HEK293 (cell line): ENCODE data around the gene GLT1D1.

Experiments
- CTCF ChIA-PET: fragments of 350-600 bp; formaldehyde crosslinking; extraction: SDS; loops from one replicate; lab custom pipeline; 2021; ENCODE audit warnings: antibody characterized with exemption; lab: Yijun Ruan, JAX
- POLR2A ChIA-PET: fragments of 300-600 bp; formaldehyde crosslinking; extraction: SDS; loops from one replicate; lab custom pipeline; 2020; ENCODE audit warnings: antibody characterized with exemption, inconsistent platforms; lab: Yijun Ruan, JAX
- H3K27ac ChIP-seq: fragments of 200-500 bp; sonication (Bioruptor generic); 2 replicates; pipeline ENCODE4 v1.5.1; 2014; ENCODE audit warnings: low read depth, low read length, control low read depth, inconsistent platforms; ENCODE audit errors: extremely low read depth
- H3K36me3 ChIP-seq, 2 experiments: fragments of 200-500 bp in 1 of 2; sonication (Bioruptor generic) in 1 of 2; 1 replicate in 1 of 2; 2 replicates in 1 of 2; pipeline ENCODE4 v1.5.1; 2014 to 2017; ENCODE audit warnings: inconsistent platforms in 2 of 2, low read length in 2 of 2; ENCODE audit not compliant: control insufficient read depth in 2 of 2, insufficient read depth in 1 of 2
- H3K4me1 ChIP-seq: fragments of 200-500 bp; sonication (Bioruptor generic); 2 replicates; pipeline ENCODE4 v1.5.1; 2014; ENCODE audit warnings: mild to moderate bottlenecking, low read length, inconsistent platforms; ENCODE audit not compliant: control insufficient read depth, insufficient read depth
- H3K4me3 ChIP-seq: 2 replicates; pipeline ENCODE4 v1.5.1; 2011; ENCODE audit warnings: low read depth, mild to moderate bottlenecking, control low read depth, low read length, moderate library complexity
- H3K9me3 ChIP-seq: fragments of 200-500 bp; sonication (Bioruptor generic); 2 replicates; pipeline ENCODE4 v1.5.1; 2014; ENCODE audit warnings: low read depth, low read length, inconsistent platforms; ENCODE audit not compliant: control insufficient read depth, insufficient read depth
- ATF2 ChIP-seq: fragments of 450-650 bp; formaldehyde crosslinking; IDR thresholded peaks from 2 replicates; pipeline ENCODE4 v1.5.1; 2016; ENCODE audit warnings: missing biosample characterization, missing genetic modification characterization, low read depth
- GLI4 ChIP-seq: fragments of 450-650 bp; formaldehyde crosslinking; IDR thresholded peaks from 2 replicates; pipeline ENCODE4 v1.5.1; 2016; ENCODE audit warnings: missing biosample characterization, missing genetic modification characterization
- KLF7 ChIP-seq: fragments of 450-650 bp; formaldehyde crosslinking; IDR thresholded peaks from 2 replicates; pipeline ENCODE4 v1.5.1; 2016; ENCODE audit warnings: missing biosample characterization, missing genetic modification characterization, borderline replicate concordance
- MZF1 ChIP-seq: fragments of 450-650 bp; formaldehyde crosslinking; IDR thresholded peaks from 2 replicates; pipeline ENCODE4 v1.5.1; 2017; ENCODE audit warnings: missing biosample characterization, missing genetic modification characterization, borderline replicate concordance
- TCF7L2 ChIP-seq: IDR thresholded peaks from 2 replicates; pipeline ENCODE4 v1.6.1; 2011; ENCODE audit warnings: low read depth, mild to moderate bottlenecking, inconsistent platforms, low read length, moderate library complexity, borderline replicate concordance
- ZBTB11 ChIP-seq: fragments of 450-650 bp; formaldehyde crosslinking; conservative IDR thresholded peaks from 2 replicates; pipeline ENCODE4 v1.5.1; 2016; ENCODE audit warnings: low read depth, missing biosample characterization, missing genetic modification characterization
- ZBTB49 ChIP-seq: fragments of 450-650 bp; formaldehyde crosslinking; IDR thresholded peaks from 2 replicates; pipeline ENCODE4 v1.5.1; 2016; ENCODE audit warnings: missing biosample characterization, missing genetic modification characterization, low read depth
- ZBTB6 ChIP-seq: fragments of 450-650 bp; formaldehyde crosslinking; IDR thresholded peaks from 2 replicates; pipeline ENCODE4 v1.5.1; 2017; ENCODE audit warnings: missing biosample characterization, missing genetic modification characterization
- ZBTB8A ChIP-seq: fragments of 450-650 bp; formaldehyde crosslinking; IDR thresholded peaks from 2 replicates; pipeline ENCODE4 v1.5.1; 2016; ENCODE audit warnings: missing biosample characterization, missing genetic modification characterization
- ZNF112 ChIP-seq: fragments of 450-650 bp; formaldehyde crosslinking; IDR thresholded peaks from 2 replicates; pipeline ENCODE4 v1.5.0; 2017; ENCODE audit warnings: missing biosample characterization, missing genetic modification characterization
- ZNF133 ChIP-seq: fragments of 450-650 bp; formaldehyde crosslinking; IDR thresholded peaks from 2 replicates; pipeline ENCODE4 v1.5.1; 2016; ENCODE audit warnings: missing biosample characterization, missing genetic modification characterization
- ZNF138 ChIP-seq: fragments of 450-650 bp; formaldehyde crosslinking; IDR thresholded peaks from 2 replicates; pipeline ENCODE4 v1.5.1; 2016; ENCODE audit warnings: missing biosample characterization, missing genetic modification characterization, borderline replicate concordance
- ZNF155 ChIP-seq: fragments of 450-650 bp; formaldehyde crosslinking; IDR thresholded peaks from 2 replicates; pipeline ENCODE4 v1.5.1; 2016; ENCODE audit warnings: missing biosample characterization, missing genetic modification characterization
- ZNF211 ChIP-seq: fragments of 450-650 bp; formaldehyde crosslinking; IDR thresholded peaks from 2 replicates; pipeline ENCODE4 v1.5.1; 2016; ENCODE audit warnings: low read depth, missing biosample characterization, missing genetic modification characterization
- ZNF223 ChIP-seq: fragments of 450-650 bp; formaldehyde crosslinking; IDR thresholded peaks from 2 replicates; pipeline ENCODE4 v1.5.1; 2016; ENCODE audit warnings: missing biosample characterization, missing genetic modification characterization
- ZNF274 ChIP-seq, 2 experiments: fragments of 200-500 bp in 1 of 2; fragments of 450-650 bp in 1 of 2; sonication (Bioruptor generic) in 1 of 2; formaldehyde crosslinking in 1 of 2; IDR thresholded peaks; 2 replicates each; pipeline versions ENCODE4 v1.5.1 to v1.6.1; 2014 to 2016; ENCODE audit warnings: borderline replicate concordance in 1 of 2, inconsistent platforms in 1 of 2, low read length in 1 of 2, missing biosample characterization in 1 of 2, missing genetic modification characterization in 1 of 2
- ZNF416 ChIP-seq: fragments of 450-650 bp; formaldehyde crosslinking; IDR thresholded peaks from 2 replicates; pipeline ENCODE4 v1.5.1; 2016; ENCODE audit warnings: missing biosample characterization, missing genetic modification characterization
- ZNF548 ChIP-seq: fragments of 450-650 bp; formaldehyde crosslinking; IDR thresholded peaks from 2 replicates; pipeline ENCODE4 v1.5.1; 2016; ENCODE audit warnings: missing biosample characterization, missing genetic modification characterization
- ZNF610 ChIP-seq: fragments of 450-650 bp; formaldehyde crosslinking; IDR thresholded peaks from 2 replicates; pipeline ENCODE4 v1.5.1; 2016; ENCODE audit warnings: missing biosample characterization, missing genetic modification characterization, borderline replicate concordance
- ZNF626 ChIP-seq: fragments of 450-650 bp; sonication (Bioruptor Pico); formaldehyde crosslinking; IDR thresholded peaks from 2 replicates; pipeline ENCODE4 v1.5.1; 2018; ENCODE audit warnings: missing biosample characterization, missing genetic modification characterization, inconsistent platforms
- ZNF791 ChIP-seq: fragments of 450-650 bp; formaldehyde crosslinking; IDR thresholded peaks from 2 replicates; pipeline ENCODE4 v1.5.1; 2016; ENCODE audit warnings: missing biosample characterization, missing genetic modification characterization
- ZNF837 ChIP-seq: fragments of 450-650 bp; formaldehyde crosslinking; IDR thresholded peaks from 2 replicates; pipeline ENCODE4 v1.5.1; 2016; ENCODE audit warnings: missing biosample characterization, missing genetic modification characterization
- ZSCAN23 ChIP-seq: fragments of 450-650 bp; formaldehyde crosslinking; IDR thresholded peaks from 2 replicates; pipeline ENCODE4 v1.5.1; 2016; ENCODE audit warnings: missing biosample characterization, missing genetic modification characterization

The GLT1D1 gene

GRCh38 chr12:128807161-128807724 is 46.0 kb upstream of the GLT1D1 start (continued):
- no peak for TF ChIP-seq ATF2 (tag by site-specific recombination)

GRCh38 chr12:128808651-128809050 is 44.6 kb upstream of the GLT1D1 start:
- H3K36me3 ChIP-seq: peaks cover 7 to 73% of the 10 kb centered on the region in 2 experiments
- POLR2A ChIA-PET: no interaction called here
- no peak for TF ChIP-seq KLF7 (tag by site-specific recombination)
- no peak for TF ChIP-seq GLI4 (tag by site-specific recombination)
- TF ChIP-seq ZNF138 (tag by site-specific recombination): no peak
- TF ChIP-seq ZNF155: no peak
- no peak for TF ChIP-seq ZNF626 (tag by site-specific recombination)
- TF ChIP-seq ZNF548: no peak
- TF ChIP-seq ZNF112: no peak
- TF ChIP-seq ZNF610 (tag by site-specific recombination): no peak
- TF ChIP-seq ZNF791: no peak
- TF ChIP-seq ZBTB49: no peak
- no peak for TF ChIP-seq TCF7L2
- TF ChIP-seq ZNF211: no peak
- no peak for TF ChIP-seq ZNF837 (tag by site-specific recombination)
- TF ChIP-seq MZF1 (tag by site-specific recombination): no peak
- TF ChIP-seq, all 188 proteins: peak for 0
- no peaks in the 10 kb centered on the region for H3K9me3 ChIP-seq
- H3K27ac ChIP-seq: no peak overlapping the region
- CTCF ChIA-PET: no interaction called here
- no peak overlapping the region for H3K4me3 ChIP-seq
- H3K4me1 ChIP-seq: no peaks in the 10 kb centered on the region

GRCh38 chr12:128810182-128811127 is 42.8 kb upstream of the GLT1D1 start:
- Histone ChIP-seq H3K4me1 (no peaks in the 10 kb centered on the region), H3K36me3 (peaks cover under 1 to 72% of the 10 kb centered on the region in 2 experiments), H3K9me3 (no peaks in the 10 kb centered on the region), H3K4me3 (no peak overlapping the region), H3K27ac (no peak overlapping the region)
- ChIA-PET CTCF (no interaction called here), POLR2A (interaction anchor here (1.4 kb wide), 1 partner anchor 14 kb away, joined by 5 read pairs; the partner anchor contains the start of gene SLC15A4)
- no peak for TF ChIP-seq ZNF223 (tag by site-specific recombination)
- TF ChIP-seq ZBTB6 (tag by site-specific recombination): no peak
- TF ChIP-seq ZBTB8A (tag by site-specific recombination): no peak
- no peak for TF ChIP-seq ZNF274 (IDR thresholded peaks at IDR 0.05; ENCODE audit: low read length)
- TF ChIP-seq ZNF274 (tag by site-specific recombination; IDR thresholded peaks at IDR 0.05; ENCODE audit: borderline replicate concordance): no peak
- no peak for TF ChIP-seq ZNF416
- no peak for TF ChIP-seq ZNF133 (tag by site-specific recombination)
- no peak for TF ChIP-seq ZBTB11 (tag by site-specific recombination)
- no peak for TF ChIP-seq ZSCAN23 (tag by site-specific recombination)
